ENCODE data around the gene NOC2L.

NOC2L gene

DNA sequence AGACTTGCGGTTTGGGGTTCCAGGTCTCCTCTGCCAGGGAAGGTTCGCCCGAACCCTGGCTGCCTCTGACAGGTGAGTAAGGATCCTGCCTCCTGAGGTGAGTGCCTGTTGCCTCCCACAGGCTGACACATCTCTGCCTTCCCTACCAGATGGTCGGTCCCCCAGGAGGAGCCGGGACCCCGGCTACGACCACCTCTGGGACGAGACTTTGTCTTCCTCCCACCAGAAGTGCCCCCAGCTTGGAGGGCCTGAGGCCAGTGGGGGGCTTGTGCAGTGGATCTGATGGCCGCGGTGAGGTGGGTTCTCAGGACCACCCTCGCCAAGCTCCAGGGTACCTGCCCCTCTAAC is 15.2 kb upstream of the NOC2L start:
- DNase-seq: no peak

- no peak for DNase-seq
Observed at GRCh38 chr1:973459-974292, 14.6 kb upstream of the NOC2L start.

DNA sequence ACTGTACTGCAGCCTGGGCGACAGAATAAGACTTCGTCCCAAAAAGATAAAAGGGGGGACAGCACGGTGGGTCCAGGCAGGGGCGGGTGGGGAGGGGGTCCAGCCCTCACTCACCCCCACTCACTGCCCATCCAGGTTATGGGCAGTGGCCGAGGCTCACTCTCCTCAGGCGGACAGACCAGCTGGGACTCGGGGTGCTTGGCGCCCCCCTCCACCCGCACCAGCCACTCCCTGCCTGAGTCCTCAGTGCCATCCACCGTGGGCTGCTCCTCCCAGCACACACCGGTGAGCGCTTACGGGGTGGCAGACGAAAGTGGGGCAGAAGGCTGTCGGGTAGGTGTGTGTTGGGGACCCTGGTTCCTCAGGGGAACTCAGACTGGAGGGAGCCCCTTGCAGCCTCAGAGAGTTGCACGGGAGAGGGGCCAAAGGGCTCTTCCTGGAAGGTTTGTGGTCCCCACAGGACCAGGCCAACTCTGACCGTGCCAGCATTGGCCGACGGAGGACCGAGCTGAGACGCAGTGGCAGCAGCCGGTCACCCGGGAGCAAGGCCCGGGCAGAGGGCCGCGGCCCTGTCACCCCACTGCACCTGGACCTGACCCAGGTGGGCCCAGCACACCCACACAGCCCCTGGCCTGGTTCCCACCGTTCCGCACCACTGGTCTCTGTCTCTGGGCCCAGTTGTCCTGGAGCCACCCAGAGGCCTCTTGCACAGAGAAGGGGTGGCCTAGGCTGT is 13.8 kb upstream of the NOC2L start:
- no peak for DNase-seq

- no peak for DNase-seq
Observed at GRCh38 chr1:971751-972506, 12.9 kb upstream of the NOC2L start.

GRCh38 chr1:970973-971730 is 12.1 kb upstream of the NOC2L start:
- no peak for DNase-seq

GRCh38 chr1:970242-970972 is 11.4 kb upstream of the NOC2L start:
- no peak for DNase-seq

GRCh38 chr1:969260-969855 is 10.3 kb upstream of the NOC2L start:
- DNase-seq: no peak

DNA sequence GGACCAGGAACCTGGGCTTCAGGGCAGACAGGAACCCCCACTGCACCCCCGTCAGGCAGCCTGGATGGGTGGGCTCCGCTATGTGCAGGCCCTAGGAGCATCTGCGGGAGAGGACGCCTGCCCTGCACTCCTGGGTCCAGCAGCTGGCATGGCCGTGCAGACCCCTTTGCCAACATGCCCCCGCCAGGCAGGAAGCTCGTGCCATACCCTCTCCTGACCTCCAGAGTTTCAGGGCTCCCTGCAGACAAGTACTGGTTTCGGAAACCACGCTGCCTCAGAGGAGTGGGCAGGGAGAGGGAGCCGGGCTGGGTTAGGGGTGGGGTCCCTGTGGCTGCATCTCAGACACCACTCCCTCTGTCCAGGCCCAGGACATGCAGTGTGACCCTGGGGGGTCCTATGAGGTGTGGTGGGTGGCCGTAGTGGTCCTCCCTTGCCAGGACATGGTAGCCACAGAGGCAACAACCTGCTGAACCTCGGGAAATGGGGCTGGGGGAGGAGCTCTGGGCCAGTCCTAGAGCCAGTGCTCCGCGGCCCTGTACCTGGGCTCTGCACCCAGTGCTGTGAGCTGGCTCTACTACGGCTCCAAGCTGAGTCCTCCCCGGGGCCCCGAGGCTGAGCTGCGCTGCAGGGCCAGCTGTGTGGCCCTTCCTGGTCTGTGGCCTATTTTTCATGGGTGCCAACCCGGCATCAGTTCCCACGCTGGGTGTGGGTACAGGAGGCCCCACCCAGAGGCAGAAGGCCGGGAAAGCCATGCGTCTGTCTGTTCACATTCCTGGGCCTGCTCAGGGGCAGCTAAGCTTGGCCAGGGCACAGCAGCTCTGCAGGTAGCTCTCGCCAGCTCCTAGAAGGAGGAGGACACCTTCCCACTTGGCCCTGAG is 8.6 kb upstream of the NOC2L start:
- DNase-seq: no peak

DNA sequence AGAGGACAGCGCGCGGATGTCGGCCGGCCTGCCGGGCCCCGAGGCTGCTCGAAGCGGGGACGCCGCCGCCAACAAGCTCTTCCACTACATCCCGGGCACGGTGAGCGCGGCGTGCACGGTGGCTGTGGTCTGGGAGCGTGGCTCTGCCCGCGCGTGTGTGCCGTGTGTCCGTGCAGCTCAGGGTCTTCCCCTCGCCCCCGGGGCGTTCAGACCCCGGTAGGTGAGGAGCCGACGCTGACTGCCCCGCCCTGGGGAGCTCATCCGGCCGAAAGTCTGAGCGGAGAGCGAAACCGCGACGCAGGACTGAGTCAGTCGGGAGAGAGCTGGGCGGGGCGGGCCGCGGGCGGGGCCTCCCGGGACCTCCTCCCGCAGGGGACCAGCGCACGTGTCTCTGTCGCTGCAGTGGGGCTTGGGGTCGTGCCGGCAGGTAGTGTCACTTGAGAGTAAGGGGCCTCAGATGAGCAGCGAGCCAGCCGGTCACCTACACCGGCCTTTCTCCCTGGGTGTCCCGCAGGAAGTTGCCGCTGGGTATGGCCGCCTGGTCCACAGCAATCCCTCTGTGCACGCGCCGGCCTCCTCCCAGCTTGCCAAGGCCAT is 7.7 kb upstream of the NOC2L start:
- no peak for DNase-seq

- no peak for DNase-seq
Observed at GRCh38 chr1:966135-966703, 7.2 kb upstream of the NOC2L start, which contains the start of gene PLEKHN1. PLEKHN1 (plus strand) TSS chr1:966482; CDS start chr1:966532, 50 bp downstream.

DNA sequence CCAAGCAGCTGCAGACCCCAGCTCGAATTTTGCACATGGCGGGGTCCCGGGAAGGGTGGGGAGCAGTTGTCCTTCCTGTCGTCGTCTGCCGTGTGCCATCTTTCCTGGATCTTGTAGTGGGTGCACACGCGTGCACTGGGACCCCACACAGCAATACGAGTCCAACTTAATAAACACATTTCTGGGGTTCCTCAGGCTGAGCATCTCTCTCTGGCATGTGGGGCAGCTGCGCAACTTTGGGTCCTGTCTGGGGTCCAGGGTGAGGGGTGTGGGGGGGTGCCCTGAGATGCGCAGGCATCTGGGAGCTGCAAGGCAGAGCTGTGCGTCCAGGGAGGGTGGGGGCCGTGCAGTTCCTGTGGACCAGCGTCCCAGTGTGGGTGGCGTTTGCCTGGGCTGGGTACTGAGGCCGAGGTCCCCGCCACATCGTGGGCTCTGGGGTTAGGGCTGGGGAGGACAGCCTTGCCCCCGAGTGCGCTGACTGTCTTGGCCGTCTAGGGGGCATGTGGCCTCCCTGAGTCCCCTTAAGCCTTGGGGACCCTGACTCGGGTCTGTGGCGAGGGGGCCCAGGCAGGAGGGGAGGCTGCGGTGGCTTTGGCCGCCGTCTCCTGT is 6.6 kb upstream of the NOC2L start:
- DNase-seq: no peak

DNA sequence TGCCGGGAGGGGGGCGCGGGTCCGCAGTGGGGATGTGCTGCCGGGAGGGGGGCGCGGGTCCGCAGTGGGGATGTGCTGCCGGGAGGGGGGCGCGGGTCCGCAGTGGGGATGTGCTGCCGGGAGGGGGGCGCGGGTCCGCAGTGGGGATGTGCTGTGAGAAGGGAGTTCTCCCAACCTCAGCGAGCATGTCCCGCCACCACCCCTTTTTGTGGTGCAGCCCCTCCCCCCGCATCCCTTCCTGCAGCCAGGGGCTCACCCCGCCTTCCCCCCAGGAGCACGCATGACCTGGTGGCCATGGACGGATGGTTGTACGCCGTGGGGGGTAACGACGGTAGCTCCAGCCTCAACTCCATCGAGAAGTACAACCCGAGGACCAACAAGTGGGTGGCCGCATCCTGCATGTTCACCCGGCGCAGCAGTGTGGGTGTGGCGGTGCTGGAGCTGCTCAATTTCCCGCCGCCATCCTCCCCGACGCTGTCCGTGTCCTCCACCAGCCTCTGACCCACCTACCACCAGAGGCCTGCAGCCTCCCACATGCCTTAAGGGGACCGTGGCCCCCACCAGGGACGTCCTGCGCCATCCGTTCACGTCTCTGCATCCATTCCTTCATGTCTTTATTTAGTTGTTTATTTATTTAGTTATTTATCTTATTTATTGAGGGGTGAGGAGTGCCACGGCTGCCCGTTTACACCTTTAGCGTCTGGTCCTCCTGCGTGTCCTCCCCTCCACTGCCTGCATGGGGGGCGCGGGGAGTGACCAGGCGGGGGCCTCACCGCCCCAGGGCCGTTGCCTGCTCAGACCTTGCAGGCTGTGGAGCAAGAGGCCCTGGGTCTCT is 5.9 kb upstream of the NOC2L start:
- DNase-seq: no peak

DNA sequence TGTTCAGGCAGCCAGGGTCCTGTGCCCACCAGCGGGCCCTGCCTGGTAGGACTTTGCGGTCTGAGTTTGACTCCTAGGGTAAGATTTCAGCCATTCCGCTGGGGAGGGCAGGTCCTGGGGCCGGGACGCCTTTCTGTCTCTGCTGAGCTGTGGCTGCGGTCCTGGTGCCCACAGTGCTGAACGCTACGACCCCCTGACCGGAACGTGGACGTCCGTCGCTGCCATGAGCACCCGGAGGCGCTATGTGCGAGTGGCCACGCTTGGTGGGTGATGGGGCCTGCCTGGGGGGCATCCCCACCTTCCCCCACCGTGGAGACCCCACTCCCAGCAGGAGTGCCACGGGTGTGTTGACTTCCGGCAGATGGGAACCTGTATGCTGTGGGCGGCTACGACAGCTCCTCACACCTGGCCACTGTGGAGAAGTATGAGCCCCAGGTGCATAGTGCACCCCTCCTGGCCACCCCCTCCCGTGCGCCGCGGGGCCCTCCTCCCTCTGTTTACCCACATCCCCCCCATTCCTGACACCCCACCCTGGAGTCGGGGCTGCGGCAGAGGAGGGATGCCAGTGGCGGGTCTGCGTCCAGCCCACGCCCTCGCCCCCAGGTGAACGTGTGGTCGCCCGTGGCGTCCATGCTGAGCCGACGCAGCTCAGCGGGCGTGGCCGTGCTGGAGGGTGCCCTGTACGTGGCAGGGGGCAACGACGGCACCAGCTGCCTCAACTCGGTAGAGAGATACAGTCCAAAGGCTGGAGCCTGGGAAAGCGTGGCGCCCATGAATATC is 4.9 kb upstream of the NOC2L start:
- DNase-seq: no peak

DNA sequence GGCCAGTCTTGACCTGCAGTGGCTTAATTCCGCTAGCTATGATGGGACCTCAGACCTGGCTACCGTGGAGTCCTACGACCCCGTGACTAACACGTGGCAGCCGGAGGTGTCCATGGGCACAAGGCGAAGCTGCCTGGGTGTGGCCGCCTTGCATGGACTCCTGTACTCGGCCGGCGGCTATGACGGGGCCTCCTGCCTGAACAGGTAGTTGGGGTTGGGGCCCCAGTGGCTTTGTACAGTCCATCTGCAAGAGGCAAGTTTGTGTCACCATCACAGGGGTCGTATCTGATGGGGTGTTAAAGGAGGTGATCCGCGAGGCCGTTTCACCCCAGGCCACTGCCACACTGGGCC is 4.2 kb upstream of the NOC2L start:
- DNase-seq: no peak

DNA sequence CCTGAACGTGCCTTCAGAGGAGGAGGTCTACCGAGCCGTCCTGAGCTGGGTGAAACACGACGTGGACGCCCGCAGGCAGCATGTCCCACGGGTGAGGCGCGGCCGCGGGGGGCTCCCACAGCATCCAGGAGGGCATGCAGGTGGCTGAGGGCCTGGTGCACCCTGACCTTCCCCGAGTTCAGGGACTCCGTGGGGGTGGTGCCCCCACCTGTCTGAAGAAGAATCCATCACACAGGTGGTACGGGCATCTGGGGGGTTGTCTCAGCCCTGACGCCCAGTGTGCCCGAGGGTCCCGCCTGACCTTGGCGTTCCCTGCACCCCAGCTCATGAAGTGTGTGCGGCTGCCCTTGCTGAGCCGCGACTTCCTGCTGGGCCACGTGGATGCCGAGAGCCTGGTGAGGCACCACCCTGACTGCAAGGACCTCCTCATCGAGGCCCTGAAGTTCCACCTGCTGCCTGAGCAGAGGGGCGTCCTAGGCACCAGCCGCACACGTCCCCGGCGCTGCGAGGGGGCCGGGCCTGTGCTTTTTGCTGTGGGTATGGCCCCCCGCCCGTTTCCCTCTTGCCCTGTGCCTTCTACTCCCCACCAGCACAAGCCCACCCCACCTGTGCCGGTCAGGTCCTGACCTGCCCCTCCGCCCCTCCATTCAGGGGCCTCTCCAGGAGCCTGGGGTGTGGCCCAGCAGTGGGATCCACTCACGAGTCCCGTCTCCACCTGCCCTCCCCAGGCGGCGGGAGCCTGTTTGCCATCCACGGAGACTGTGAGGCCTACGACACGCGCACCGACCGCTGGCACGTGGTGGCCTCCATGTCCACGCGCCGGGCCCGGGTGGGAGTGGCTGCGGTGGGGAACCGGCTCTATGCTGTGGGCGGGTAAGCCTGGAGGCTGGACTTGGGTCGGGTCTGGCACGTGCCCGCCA is 3.6 kb upstream of the NOC2L start:
- no peak for DNase-seq

- DNase-seq: no peak
Observed at GRCh38 chr1:961132-961669, 2.1 kb upstream of the NOC2L start.
